GM19043 (cell line): ENCODE data around the gene ADM2.

Experiments used
- ATAC-seq: cut with Tn5 transposase; IDR thresholded peaks from one replicate; pipeline ENCODE4 v1.9.1; 2021; ENCODE audit warnings: low read depth; ENCODE audit not compliant: unreplicated experiment

ADM2 gene

DNA sequence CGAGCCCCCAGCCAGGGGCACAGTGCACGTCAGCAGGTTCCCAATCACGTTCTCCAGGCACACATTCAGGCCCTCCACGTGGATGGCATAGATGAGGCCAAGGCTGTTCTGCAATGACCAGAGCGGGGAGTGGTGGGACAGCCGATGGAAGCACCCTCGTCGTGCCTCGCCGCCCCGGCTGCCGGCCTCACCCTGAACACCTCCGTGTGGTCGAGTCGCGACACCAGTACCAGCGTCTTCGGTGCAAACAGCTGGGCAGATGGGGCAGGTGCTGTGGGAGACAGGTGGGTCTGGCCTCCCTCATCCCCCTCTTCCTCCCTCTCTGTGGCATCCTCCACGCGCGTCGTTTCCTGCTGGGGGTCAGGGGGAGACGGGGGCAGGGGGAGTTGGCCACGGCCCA, 14.0 kb upstream of the ADM2 start:
- ATAC-seq, result no peak

DNA sequence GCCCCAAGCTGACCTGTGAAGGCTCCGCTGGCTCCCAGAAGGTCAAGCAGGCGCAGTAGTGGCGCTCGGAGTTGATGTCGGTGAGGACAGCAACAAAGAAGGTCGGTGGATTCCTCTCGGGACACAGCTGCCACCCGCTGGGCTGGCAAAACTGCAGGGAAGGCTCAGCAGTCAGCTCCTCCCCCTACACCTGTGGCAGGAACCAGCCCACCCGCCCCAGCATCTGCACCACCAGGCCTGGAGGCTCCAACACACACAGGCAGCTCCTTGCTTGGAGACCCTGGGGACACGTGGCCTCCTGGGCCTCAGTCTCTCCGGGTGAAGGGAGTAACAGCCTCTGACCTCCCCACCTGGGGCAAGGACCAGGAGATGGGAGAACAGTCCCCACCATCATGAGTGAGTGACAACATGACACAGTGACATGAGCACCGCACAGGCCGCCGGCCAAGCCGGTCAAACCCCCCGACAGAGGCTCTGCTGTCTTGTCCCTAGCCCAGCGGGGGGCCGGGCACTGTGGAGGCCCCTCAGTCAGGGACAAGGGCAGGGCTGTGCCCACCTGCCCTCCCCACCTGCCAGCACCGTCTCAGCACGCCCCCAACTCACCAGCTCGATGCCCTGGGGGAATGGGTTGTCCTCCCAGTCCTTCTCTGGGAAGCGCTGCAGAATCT, 13.4 kb upstream of the ADM2 start:
- ATAC-seq, result no peak

DNA sequence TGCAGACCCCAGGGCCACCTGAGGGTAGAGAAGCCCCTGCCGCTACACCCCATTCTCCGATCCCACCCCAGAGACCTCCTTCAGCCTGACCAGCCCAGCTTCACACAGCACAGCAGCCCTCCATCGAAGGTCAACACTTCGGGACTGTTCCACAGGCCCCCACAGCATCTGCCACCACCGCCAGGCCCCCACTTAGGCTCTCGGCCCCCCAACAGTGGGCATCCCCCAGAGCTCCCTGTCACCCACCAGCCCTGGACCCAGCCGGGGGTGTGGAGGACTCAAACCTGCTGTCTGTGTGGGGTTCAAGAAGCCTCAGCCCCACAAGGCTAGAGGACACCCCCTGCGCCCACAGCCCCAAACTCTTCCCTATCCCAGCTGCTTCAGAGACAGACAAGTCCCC, 12.7 kb upstream of the ADM2 start:
- no peak for ATAC-seq

DNA sequence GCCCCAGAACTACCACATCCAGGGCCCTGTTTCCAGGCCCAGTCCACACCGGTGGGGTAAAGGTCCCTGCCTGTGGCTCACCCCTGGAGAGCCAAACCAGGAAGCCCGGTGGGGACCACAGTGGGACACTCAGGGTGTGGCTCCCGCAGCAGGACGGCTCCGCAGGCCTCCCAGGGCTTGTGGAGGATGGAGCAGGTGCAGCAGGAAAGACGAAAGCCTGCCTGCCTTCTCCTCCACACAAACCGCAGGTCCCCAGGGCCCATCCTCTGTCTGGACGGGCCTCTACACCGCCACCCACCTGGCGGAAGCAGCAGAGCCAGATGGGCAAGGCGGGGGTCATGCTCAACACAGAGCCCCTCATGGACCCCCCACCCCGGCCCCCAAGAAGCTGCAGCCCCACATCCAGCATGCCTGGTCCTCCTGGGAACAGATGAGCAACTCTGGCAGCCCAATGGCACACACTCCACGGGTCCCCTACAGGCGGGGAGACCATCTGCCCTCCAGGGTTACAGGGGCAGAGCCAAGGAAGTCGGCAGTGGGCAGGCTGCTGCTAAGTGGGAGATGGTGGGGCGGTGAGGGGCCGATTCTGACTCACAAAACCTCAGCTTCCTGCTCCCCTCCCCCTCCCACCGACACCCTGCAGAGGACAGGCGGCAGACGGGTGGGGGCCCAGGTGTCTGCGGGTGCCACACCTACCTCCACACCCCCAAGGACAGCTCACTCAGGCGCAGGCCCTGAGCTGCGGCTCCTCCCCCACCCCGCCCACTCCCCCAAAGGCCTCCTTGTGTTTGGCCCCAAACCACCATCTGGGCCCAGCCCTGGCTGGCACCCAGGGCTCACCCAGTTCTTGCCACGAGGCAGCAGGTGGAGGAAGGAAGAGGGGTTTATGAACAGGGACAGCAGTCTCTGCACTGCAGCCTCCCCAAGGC, 11.7 kb upstream of the ADM2 start:
- peak; percentile 44 for ATAC-seq

DNA sequence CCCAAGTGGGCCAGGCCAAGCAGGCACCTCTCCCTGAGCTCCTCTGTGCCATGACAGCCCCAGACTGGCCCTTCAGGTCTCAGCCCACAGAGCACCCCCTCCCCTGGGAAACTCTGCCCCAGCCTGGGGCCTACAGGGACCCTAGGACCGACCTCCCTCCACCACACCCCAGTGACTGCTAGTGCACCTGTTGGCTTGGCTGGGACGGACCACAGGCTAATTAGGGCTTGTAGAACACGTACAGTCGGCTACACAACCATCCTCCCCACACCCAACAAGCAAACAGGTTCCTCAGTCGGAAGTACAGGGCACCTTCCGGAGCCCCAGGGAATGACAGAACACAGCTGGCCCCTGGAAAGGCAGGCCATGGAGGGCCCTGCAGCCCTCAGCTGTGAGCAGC, 10.9 kb upstream of the ADM2 start:
- ATAC-seq, result peak; percentile 1

DNA sequence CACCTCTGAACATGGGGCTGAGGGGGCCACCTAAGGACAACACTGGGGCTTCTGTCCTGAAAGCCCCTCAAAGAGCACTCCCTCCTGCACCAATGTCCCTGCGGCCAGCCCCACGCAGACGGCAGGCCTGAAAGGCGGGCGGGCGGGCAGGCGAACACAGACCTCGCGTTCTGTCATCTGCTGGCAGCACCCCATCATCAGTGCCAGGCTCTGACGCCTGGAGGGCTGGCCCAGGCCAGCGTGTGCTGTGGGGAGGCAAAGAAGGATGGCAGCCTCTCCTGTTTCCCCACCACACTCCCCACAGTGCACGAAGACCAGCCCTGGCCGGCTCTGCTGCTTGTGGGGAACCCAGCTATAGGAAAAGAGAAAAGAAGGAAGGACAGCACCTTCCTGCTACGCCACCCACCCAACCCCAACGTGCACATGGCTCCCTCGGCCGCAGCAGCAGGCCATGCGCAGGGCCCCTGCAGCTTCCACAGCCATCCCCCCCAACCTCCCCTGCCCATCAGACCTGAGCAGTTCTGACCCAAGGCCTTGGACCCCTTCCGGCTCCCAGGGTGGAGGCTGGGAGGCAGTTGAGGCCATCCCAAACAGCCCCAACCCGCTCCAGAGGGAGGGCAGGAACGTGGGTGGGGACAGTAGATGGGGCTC, 10.0 kb upstream of the ADM2 start:
- no peak for ATAC-seq

DNA sequence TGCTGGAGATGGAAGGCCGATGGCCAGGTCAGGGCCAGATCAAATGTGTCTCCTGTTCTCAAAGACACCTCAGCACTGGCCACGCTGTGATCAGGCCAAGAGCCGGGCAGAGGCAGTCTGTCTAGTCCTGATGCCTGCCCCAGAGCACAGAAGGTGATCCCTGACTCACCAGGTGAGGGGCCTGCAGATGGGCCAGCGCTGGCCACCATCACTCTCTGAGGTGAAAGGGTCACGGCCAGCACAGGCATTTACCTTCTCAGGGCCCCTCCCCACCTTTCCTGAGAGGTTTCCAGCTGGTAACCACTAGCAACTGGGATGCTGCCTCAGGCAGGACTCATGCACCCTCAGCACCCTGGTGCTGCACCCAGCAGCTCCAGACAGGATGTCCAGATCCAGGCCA, 9.4 kb upstream of the ADM2 start:
- ATAC-seq, result no peak

DNA sequence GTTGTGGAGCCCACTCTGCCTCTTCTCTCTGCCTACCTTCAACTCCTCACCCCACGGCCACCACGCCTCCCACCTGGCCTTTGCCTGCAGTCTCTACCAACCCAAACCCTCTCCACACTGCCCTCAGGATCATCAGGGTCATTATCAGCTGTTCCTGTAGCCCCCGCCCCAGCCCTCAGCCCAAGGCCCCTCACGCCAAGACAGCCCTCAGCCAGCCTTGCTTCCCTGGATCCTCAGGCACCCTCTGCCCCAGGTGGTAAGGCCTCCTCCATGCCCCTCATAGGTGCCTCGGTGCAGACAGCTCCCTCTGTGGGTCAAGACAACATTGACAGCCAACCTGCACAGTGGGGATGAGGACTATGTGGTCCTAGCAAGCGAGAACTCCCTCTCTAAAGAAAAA, 8.3 kb upstream of the ADM2 start:
- no peak for ATAC-seq

DNA sequence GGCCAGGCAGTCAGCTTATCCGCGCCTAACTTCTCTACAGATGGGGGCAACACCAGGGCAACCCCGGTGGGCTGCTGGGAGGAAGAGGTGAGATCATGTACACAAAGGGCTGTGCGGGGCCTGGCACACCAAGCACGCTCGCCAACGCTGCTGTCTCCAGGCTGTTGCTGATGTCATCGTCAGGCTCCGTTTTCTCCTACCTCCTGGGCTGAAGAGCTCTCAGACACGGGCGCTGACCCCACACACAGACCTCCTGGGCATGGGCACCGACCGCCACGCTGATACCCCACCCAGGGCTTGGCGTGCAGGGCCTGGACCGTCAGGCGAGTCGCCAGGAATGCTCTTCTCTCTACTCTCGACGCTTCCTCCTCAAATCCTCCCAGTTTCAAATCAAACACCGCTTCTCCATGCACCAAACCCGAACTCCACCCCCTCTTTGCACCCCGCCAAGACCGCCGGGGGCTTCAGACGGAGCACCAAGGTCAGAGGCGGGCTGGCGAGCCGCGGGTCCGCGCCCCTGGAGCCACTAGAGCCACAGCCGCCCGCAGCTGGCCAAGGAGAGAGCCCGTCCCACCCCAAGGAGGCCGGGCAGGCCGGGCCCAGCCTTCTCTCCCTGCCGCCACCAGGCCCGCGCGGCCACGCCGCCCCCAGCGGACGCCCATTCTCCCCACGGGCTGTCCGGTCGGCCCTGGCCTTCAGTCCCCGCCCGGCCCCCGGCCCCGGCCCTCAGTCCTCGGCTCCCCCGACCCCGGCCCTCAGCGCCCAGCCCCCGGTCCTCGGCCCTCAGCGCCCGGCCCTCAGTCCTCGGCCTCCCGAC, 7.3 kb upstream of the ADM2 start:
- ATAC-seq, result no peak

DNA sequence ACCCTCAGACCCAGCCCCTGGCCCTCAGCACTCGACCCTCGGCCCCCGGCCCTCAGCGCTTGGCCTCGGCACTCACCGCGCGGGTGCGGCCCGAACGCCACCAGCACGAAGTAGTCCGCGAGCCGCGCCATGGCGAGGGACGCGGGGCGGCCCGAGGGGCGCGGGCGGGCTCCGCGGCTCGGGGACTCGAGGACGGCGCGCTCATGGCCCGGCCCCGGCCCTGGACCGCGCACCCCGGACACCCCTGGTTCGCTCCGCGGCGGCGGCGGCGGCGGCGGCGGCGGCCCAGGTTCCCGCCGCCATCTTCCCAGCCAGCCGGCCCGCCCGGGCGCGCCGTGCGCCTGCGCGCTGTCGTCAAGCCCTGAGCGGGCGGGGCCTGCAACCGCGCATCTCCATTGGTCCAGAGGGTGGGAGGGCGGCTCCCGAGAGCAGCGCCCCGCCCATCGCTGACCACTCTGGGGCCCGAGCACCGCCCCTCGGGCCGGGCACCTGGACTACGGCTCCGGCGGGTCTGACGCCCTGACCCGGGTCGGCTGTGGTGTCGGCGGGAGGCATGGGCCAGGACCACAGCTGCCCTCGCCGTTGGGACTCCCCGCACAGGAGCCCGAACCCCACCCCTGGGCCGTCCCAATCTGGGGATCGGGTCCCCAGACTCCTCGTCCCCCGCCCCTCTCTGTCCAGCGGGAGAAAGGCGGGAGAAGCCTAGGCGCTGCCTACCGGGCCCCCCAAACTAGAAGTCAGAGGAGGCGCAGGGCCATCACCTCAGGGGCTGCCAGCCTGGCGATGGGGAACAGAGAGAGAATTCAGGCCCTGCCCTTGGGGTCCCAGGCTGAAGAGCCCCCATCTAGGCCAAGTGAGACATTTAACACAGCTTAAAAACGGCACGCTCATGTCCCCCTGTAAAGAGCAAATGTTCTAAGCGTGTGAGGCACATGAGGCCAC, 6.4 kb upstream of the ADM2 start, which contains the start of gene SBF1:
Gene SBF1 (minus strand): TSS at position 326 of the 942 bp plus-strand sequence. CDS start 195 bp downstream, at position 131.
- ATAC-seq, result peak; percentile 62

DNA sequence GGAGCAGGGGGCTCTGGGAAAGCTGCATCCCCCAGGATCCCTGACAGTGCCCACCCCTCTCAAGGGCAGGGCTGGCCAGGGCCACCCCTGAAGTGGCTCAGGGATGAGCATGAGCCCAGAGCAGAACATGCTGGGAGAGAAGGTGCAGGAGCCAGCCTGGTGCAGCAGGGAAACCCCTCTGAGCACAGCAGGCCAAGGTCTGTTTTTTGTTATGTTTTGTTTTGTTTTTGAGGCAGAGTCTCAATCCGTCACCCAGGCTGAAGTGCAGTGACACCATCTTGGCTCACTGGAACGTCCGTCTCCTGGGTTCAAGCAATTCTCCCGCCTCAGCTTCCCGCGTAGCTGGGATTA, 5.7 kb upstream of the ADM2 start:
- ATAC-seq, result no peak

DNA sequence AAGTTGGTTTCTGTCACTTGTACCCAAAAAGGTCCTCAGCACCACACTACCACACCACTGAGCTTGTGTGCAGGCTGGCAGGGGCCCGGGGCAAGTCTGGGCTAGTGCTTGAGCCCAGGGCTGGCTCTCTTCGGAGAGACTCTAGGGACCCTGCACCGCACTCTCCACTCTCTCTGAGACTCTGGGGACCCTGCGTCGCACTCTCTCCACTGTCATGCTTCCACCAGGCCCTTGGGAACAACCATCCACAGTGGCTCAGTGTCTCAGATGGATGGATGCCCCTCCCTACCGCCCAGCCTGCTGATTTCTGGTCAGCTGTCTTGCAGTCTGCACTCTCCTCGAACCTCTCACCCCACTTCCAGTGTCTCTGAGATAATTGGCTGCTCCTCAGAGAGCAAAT, 4.5 kb upstream of the ADM2 start:
- no peak for ATAC-seq

DNA sequence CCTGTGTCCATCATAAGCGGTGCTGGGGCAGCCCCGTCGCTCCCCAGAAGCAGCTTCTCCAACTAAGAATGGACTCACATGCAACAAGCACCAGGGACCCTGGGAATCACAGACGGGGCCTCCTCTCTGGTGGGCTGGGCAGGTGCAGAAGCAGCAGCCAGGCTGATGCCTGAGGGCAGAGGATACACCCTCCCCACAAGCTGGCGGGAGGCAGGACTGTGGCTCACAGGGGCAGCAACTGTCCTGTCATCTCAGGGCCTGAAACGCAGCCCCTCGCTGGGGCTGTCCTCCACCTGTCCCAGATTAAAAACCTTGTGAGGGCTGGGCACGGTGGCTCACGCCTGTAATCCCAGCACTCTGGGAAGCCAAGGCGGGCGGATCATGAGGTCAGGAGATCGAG, 3.4 kb upstream of the ADM2 start:
- no peak for ATAC-seq

DNA sequence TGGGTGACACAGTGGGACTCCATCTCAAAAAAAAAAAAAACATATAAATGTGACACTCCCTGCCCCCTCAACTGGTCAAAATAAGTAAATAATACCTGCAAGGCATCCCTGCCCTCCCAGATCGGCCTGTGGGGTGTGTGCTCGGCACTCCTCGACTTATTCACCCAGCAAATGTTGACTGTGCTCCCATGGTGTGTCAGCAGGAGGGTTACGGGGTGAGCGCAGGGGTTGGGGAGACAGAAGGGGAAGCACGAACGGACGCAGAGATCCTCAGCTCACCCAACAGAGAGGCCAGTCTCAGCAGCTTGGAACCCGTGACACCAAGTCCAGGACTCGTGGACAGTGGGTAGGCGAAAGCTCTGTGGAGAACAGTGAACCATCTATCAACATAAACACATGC, 1.6 kb upstream of the ADM2 start:
- ATAC-seq, result no peak

DNA sequence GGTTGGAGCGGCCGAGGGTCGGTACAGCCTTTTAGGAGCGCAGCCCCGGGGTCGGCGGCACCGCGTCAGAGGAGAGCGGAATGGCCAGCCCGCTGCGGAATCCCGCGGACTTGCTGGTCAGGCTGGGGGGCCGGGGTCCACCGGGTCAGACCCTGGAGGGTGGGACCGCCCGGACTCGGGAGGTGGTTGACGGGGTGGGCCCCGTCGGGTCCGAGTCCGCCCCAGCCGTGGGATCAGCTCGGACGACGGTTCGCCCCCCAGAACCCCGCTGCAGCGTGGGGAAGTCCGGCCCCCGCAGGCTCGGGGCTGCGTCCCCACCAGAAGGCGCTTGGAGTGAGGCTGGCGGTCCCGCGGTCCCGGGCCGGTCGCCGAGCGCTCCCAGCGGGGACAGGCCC, 301 bp upstream of the ADM2 start:
- ATAC-seq, result no peak

DNA sequence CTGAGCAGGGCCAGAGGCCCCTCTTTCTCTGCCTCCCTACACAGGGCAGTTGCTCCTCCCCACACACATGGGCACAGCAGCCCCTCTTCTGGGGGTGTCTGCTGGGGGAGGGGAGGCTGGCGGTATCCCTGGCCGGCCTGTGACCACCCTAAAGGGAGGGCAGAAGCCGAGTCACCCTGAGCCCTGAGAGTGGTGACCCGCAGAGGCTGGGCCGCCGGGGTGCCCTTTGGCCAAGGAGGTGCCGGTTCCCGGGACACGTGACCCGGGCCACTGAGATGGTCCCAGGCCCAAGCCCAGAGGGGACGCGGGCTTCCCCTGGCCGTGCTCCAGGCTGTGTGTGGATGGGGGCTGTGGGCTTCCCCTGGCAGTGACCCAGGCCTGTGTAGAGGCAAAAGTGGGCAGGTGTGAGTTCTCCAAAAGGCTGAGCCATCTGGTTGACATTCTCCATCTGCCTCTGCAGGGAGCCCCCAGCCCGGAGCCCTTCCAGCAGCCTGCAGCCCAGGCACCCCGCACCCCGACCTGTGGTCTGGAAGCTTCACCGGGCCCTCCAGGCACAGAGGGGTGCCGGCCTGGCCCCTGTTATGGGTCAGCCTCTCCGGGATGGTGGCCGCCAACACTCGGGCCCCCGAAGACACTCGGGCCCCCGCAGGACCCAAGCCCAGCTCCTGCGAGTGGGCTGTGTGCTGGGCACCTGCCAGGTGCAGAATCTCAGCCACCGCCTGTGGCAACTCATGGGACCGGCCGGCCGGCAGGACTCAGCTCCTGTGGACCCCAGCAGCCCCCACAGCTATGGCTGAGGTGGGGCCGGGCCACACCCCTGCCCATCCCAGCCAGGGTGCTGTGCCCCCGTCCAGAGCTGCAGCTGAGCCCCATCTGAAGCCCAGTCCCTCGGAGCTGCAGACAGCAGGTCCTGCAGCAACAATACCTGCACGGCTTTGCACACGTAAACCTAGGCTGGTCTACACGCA, 1.0 kb downstream of the ADM2 start:
- no peak for ATAC-seq

DNA sequence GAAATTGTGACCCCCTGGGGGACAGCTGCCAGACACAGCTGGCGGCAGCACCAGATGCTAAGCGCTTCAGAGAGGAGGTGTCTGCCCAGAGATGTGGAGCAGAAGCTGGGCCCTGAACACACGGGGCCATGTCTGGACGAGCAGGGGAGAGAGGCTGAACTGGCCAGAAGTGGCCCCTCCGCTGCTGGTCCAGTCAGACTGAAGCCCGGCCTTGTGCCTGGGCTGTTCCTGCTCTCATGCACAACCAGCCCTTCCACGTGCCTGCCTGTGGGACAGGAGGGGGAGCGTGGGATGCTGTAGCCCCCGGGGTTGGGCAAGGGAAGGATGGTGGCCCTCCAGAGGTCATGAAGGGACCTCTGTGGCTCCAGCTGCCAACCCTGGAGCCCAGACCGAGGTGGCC, 1.8 kb downstream of the ADM2 start:
- ATAC-seq, result no peak

DNA sequence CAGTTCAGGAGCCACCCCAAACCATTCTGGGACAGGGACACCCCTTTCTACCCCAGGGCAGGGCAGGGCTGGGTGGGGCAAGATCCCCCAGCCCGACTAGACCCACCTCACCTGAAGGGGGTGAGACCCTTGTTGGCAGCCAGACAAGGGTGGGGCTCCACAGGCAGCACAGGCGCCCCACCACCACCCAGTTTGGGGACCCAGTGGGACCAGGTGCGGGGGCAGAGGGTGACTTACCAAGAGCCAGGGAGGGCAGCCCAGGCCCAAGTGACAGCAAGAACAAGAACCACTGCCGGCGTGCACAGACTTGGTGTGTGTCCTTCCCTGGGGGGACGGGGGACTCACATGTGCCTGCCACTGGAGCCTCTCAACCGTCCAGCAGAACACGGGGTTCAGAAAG, 2.2 kb downstream of the ADM2 start:
- no peak for ATAC-seq
